ENCODE results near the gene DPYD.

DNA sequence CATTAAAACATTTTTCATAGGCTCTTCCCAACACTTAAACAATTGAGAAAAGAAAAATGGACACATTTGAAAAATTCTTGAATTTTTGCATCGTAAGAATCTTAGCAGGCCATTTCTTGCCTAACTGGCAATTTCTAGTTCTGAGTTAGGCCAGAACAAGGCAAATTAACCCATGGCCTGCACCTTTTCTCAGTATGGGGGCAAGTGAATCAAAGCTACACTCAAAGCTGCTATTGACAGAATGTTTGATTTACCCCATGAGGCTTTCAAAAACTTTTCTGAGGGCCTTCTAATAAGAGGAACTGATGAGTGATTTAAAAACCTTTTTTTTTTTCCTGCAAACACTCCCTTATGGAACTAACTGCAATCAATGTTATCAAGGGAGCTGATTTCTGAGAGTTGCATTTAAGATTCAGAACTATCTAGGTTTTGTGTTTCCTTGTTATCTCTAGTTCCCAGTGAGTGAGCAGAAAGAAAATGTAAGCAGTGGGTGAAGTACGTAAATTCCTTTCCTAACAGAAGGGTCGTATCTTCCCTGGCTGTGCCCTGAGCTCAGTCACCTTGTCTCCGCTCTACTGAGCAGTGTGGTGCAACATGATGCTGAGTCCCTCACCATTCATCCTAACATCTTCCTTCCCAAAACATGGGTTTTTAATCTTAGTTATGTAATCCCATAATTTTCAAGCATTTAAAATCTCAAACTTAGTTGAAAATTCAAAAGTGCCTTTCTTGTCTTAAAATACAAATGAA, 353.7 kb downstream of the DPYD start:
- TF ChIP-seq, protein P1, sequence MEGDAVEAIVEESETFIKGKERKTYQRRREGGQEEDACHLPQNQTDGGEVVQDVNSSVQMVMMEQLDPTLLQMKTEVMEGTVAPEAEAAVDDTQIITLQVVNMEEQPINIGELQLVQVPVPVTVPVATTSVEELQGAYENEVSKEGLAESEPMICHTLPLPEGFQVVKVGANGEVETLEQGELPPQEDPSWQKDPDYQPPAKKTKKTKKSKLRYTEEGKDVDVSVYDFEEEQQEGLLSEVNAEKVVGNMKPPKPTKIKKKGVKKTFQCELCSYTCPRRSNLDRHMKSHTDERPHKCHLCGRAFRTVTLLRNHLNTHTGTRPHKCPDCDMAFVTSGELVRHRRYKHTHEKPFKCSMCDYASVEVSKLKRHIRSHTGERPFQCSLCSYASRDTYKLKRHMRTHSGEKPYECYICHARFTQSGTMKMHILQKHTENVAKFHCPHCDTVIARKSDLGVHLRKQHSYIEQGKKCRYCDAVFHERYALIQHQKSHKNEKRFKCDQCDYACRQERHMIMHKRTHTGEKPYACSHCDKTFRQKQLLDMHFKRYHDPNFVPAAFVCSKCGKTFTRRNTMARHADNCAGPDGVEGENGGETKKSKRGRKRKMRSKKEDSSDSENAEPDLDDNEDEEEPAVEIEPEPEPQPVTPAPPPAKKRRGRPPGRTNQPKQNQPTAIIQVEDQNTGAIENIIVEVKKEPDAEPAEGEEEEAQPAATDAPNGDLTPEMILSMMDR (IDR thresholded peaks at IDR 0.05): no peak
- TF ChIP-seq POLR2A (IDR thresholded peaks at IDR 0.05): no peak
